SK-N-MC (cell line): Measurements from ENCODE around the gene NUP153.

Experiments
- EZH2 ChIP-seq: fragments of 200-600 bp; sonication (generic); IDR thresholded peaks from one replicate; pipeline ENCODE4 v1.6.1; 2017; ENCODE audit warnings: antibody characterized with exemption
- FOXP2 ChIP-seq: optimal IDR thresholded peaks from 2 replicates; pipeline ENCODE3; 2011; ENCODE audit warnings: mild to moderate bottlenecking, moderate library complexity; ENCODE audit not compliant: insufficient read depth; ENCODE audit errors: extremely low read length, control extremely low read depth

DNA sequence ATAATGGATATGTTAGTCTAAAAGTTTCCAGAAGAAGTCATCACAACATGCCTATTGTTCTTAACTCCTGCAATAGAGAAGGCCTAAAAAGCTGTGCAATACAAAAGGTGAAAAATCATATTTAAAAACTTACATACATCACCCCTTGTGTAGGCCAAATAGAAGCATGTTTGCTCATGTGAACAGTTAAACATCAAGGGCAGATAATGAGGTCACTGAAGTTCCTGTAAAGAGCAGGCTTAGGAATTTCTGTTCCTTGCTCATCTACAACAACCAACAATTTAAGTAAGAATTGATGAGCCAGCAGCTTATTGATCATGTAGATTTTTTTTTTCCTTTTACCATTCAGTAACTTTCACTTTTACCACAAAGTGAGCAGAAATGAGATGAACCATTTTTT, 7.5 kb upstream of the NUP153 start:
- TF ChIP-seq EZH2 (no peak), FOXP2 (no peak)
